ENCODE measurements around the gene SAMD11.
"Not testable (repeated sequence)": the region's sequence is repeated elsewhere in the genome, so short reads cannot be mapped to it uniquely, and the experiment has no call there.

SAMD11 gene

DNA sequence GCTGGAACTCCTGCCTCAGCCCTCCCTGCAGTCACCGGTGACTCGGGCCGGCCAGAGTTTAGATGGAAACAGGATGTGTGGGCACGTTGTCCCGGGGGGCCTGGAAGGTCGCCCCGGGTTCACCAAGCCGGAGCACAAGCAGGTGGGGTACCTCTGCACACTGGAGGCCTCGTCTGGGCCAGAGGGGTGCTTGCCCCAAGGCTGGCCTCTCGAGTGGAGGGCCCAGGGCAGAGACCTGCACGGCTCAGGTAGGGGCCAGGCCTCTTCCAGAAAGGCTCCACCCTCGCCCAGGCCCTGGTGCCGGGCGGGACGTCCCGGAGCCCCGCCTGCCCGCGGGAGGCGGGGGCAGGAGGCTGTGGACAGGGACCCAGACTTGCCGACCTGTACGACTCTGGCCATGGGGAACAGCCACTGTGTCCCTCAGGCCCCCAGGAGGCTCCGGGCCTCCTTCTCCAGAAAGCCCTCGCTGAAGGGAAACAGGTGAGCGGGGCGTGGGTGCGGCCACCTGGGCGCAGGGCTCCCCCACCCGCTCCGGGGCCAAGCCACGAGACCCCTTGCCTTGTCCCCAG is 42.5 kb downstream of the SAMD11 start, which contains the start of gene PLEKHN1:
TSS of gene PLEKHN1 (plus strand) at position 348 of the 569 bp plus-strand sequence. CDS start at position 398, 50 bp downstream.
- no peak for DNase-seq

DNA sequence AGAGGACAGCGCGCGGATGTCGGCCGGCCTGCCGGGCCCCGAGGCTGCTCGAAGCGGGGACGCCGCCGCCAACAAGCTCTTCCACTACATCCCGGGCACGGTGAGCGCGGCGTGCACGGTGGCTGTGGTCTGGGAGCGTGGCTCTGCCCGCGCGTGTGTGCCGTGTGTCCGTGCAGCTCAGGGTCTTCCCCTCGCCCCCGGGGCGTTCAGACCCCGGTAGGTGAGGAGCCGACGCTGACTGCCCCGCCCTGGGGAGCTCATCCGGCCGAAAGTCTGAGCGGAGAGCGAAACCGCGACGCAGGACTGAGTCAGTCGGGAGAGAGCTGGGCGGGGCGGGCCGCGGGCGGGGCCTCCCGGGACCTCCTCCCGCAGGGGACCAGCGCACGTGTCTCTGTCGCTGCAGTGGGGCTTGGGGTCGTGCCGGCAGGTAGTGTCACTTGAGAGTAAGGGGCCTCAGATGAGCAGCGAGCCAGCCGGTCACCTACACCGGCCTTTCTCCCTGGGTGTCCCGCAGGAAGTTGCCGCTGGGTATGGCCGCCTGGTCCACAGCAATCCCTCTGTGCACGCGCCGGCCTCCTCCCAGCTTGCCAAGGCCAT is 43.1 kb downstream of the SAMD11 start:
- no peak for DNase-seq

DNA sequence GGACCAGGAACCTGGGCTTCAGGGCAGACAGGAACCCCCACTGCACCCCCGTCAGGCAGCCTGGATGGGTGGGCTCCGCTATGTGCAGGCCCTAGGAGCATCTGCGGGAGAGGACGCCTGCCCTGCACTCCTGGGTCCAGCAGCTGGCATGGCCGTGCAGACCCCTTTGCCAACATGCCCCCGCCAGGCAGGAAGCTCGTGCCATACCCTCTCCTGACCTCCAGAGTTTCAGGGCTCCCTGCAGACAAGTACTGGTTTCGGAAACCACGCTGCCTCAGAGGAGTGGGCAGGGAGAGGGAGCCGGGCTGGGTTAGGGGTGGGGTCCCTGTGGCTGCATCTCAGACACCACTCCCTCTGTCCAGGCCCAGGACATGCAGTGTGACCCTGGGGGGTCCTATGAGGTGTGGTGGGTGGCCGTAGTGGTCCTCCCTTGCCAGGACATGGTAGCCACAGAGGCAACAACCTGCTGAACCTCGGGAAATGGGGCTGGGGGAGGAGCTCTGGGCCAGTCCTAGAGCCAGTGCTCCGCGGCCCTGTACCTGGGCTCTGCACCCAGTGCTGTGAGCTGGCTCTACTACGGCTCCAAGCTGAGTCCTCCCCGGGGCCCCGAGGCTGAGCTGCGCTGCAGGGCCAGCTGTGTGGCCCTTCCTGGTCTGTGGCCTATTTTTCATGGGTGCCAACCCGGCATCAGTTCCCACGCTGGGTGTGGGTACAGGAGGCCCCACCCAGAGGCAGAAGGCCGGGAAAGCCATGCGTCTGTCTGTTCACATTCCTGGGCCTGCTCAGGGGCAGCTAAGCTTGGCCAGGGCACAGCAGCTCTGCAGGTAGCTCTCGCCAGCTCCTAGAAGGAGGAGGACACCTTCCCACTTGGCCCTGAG is 44.0 kb downstream of the SAMD11 start:
- no peak for DNase-seq

DNA sequence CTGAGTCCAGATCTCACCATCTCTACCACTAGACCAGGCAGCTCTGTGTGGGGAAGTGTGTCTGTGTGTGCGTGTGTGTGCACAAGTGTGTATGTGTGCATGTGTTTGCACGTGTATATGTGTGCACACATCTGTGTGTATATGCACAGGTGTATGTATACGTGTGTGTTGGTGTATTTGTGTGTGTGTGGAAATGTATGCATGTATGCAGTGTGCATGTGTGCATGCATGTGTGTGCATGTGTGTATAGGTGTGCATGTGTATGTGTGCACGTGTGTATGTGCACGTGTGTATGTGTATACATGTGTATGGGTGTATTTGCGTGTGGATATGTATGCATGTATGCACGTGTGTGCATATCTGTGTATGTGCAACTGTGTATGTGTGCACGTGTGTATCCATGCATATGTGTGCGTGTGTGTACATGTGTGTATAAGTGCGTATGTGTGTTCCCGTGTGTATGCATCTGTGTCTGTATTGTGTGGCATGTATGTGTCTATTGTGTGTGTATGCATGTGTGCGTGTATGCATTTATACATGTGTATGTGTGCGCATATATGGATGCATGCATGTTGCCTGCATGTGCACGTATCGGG is 45.6 kb downstream of the SAMD11 start:
- DNase-seq, result no peak

DNA sequence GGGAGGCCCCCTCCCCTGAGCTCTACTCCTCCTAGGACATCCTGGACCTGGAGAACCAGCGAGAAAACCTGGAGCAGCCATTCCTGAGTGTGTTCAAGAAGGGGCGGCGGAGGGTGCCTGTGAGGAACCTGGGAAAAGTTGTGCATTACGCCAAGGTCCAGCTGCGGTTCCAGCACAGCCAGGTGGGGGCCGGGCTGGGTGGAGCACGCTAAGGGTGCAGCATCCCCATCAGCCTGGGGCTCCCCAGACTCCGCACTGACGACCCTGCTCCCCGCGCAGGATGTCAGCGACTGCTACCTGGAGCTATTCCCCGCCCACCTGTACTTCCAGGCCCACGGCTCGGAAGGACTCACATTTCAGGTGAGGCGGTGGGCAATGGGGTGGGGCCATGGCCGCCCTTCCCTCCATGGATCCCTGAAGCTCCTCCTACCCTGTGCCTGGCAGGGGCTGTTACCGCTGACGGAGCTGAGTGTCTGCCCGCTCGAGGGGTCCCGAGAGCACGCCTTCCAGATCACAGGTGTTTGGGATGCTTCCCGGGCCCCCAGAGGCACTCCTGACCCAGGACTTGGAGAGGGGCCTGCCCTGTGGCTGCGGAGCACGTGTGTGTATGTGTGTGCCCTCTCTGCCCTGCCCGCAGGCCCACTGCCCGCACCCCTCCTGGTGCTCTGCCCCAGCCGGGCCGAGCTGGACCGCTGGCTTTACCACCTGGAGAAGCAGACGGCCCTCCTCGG is 46.7 kb downstream of the SAMD11 start:
- DNase-seq, result no peak

DNA sequence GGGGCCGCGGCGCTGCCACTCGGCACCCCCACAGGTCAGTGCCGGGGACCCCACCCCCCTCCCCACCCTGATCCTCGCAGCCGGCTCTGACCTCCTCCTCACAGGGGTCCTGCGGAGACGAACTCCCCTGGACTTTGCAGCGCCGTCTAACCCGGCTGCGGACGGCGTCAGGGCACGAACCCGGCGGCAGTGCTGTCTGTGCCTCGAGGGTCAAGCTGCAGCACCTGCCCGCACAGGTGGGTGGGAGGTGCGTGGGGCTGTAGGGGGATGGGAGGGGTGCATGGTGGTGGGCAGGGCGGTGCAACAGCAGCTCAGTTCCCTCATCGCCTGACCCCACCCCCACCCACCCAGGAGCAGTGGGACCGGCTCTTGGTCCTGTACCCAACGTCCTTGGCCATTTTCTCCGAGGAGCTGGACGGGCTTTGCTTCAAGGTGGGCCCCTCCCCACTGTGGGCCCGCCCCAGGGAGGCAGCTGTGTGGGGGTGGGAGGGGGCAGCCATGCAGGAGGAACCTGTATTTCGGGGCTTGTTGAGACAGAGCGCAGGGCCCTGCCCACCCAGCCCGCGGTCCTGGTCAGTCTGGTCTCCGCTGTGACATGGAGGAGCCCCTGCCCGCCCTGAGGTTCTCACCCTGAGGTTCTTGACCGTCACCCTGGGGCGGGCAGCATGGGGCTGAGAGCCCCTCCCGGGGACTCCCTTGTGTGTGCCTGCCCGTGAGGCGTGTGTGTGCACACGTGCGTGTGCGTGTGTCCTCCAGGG is 47.4 kb downstream of the SAMD11 start:
- no peak for DNase-seq

DNA sequence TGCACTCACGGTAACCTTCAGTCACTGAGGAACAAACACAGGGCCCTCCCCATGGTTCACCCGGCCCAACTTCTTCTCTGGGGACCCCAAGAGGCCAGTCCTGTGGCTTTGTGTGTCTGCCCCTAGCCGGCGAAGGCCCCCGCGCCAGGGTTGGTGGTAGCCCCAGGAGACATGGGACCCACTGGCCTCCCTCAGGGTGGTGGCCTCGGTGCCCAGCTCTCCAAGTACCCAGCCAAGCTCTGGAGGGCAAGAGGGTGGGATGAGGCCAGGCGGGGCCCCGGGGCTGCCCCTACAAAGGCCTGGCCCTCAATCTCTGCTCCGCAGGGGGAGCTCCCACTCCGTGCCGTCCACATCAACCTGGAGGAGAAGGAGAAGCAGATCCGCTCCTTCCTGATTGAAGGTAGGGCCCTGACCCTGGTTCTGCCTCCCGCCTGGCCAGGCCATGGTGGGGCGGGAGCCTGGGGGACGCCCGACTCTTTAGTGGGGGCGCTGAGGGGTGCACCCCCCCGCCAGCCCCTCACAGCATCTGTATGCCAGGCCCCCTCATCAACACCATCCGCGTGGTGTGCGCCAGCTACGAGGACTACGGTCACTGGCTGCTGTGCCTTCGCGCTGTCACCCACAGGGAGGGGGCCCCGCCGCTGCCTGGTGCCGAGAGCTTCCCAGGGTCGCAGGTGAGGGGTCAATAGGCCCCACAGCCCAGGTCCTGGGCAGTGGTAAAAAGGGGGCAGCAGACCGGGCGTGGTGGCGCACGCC is 48.2 kb downstream of the SAMD11 start:
- DNase-seq, result no peak

DNA sequence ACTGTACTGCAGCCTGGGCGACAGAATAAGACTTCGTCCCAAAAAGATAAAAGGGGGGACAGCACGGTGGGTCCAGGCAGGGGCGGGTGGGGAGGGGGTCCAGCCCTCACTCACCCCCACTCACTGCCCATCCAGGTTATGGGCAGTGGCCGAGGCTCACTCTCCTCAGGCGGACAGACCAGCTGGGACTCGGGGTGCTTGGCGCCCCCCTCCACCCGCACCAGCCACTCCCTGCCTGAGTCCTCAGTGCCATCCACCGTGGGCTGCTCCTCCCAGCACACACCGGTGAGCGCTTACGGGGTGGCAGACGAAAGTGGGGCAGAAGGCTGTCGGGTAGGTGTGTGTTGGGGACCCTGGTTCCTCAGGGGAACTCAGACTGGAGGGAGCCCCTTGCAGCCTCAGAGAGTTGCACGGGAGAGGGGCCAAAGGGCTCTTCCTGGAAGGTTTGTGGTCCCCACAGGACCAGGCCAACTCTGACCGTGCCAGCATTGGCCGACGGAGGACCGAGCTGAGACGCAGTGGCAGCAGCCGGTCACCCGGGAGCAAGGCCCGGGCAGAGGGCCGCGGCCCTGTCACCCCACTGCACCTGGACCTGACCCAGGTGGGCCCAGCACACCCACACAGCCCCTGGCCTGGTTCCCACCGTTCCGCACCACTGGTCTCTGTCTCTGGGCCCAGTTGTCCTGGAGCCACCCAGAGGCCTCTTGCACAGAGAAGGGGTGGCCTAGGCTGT is 49.2 kb downstream of the SAMD11 start:
- no peak for DNase-seq

DNA sequence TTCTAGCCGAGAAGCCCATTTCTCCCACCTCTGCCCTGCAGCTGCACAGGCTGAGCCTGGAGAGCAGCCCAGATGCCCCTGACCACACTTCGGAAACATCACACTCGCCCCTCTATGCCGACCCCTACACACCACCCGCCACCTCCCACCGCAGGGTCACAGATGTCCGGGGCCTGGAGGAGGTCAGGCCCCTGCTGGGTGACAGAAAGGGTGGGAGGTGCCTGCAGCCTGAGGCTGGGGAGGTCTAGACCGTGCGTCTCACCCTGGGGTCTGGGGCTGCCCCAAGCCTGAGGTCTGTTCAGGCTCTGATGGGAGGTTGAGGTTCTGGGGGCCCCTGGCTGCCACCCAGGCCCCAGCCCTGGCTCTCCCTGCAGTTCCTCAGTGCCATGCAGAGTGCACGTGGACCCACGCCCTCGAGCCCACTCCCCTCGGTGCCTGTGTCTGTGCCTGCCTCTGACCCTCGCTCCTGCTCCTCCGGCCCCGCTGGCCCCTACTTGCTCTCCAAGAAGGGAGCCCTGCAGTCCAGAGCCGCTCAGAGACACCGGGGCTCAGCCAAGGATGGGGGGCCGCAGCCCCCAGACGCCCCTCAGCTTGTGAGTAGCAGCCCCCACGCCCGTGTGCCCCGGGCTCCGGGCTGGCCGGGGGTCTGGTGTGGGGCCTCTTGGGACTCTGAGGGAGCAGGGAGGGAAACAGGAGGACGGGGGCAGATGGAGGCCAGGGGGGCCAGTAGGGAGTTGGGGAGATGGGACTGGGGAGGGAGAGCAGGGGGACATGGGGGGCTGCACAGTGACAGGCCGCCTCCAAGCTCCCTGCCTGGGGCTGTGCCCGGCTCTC is 50.0 kb downstream of the SAMD11 start:
- DNase-seq, result no peak

DNA sequence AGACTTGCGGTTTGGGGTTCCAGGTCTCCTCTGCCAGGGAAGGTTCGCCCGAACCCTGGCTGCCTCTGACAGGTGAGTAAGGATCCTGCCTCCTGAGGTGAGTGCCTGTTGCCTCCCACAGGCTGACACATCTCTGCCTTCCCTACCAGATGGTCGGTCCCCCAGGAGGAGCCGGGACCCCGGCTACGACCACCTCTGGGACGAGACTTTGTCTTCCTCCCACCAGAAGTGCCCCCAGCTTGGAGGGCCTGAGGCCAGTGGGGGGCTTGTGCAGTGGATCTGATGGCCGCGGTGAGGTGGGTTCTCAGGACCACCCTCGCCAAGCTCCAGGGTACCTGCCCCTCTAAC is 50.5 kb downstream of the SAMD11 start:
- DNase-seq, result no peak

DNA sequence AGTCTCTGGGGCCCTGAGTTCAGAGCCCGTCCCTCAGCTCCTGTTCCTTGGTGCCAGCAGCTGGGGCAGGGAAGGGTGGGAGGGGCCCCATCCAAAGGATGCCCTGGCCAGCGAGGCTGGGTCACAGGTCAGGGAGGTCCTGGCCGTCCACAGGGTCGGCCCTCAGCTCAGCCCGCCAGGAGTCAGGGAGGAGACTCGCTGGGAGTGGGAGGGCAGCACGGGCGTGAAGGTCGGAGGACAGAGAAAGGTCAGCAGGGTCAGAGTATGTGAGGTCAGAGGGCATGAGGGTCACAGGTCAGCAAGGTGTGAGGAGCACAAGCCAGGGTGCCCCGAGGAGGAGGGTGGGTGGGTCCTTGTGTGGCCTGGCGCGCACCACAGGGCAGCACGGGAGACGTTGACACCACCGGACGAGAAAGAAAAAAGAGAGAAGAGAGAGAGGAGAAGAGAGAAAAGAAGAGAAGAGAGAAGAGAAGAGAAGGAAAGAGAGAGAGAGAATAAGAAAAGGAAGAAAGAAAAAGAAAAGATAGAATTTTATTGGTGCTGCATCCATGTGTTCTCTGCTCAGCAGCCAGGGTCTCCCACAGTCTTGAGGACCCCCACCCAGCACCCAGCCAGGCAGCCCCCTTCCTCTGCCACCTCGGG is 51.1 kb downstream of the SAMD11 start:
- no peak for DNase-seq

DNA sequence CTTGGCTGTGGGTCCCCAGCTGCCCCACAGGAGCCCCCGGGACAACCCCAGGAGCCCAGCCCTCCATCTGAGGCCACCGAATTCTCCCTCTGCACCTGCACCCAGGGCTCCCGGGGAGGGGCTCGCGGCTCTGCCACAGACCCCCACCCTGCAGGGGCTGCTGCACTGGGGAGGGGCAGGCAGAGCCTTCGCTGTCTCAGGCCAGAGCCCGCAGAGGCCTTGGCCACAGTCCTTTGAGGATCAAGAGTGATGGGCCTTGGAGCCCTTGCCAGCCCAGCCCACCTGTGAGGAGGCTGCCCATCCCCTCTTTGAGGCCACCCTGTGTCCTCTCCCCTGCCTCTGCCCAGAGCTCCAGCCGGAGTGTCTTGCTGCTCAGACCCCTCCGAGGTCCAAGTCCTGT is 51.6 kb downstream of the SAMD11 start:
- no peak for DNase-seq

DNA sequence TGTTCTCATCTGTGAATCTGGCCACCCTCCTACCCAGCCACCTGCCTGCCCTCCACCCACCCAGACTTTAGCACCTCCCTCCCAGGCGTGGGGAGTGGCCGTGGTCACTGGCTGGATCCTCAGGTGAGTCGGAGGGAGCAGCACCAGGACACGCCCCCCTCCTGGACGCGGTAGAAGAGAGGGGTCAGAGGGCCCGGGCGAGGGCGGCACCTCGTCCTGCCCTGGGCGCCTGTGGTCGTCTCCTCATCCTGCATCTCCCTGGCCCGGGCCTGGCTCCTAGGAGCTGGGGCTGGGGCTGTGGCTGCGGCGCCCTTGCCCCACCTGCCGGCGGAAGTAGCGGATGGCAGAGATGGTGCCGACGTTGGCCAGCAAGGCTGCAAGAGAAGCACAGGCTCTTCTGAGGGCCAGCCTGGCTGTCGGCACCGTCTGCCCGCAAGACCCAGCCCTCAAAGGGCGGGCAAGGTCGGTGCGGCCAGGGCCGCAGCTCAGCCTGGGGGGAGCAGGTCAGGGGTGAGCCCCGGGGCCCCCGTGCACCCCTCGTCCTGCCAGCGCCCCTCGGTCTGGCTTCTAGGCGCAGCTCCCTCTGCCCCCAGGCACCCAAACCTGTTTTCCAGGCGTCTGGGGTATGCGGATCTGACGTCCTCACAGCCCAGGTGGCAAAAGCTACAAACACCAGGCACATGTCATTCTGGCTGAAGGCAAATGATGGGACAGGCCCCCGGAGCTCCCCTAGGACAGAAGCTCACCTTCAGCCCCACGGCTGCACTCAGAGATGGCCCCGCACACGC is 52.4 kb downstream of the SAMD11 start:
- DNase-seq, result no peak

DNA sequence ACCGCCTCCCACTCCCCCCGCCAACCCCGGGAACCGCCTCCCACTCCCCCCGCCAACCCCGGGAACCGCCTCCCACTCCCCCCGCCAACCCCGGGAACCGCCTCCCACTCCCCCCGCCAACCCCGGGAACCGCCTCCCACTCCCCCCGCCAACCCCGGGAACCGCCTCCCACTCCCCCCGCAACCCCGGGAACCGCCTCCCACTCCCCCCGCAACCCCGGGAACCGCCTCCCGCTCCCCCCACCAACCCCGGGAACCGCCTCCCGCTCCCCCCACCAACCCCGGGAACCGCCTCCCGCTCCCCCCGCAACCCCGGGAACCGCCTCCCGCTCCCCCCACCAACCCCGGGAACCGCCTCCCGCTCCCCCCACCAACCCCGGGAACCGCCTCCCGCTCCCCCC is 53.1 kb downstream of the SAMD11 start:
- not testable (repeated sequence) for DNase-seq

DNA sequence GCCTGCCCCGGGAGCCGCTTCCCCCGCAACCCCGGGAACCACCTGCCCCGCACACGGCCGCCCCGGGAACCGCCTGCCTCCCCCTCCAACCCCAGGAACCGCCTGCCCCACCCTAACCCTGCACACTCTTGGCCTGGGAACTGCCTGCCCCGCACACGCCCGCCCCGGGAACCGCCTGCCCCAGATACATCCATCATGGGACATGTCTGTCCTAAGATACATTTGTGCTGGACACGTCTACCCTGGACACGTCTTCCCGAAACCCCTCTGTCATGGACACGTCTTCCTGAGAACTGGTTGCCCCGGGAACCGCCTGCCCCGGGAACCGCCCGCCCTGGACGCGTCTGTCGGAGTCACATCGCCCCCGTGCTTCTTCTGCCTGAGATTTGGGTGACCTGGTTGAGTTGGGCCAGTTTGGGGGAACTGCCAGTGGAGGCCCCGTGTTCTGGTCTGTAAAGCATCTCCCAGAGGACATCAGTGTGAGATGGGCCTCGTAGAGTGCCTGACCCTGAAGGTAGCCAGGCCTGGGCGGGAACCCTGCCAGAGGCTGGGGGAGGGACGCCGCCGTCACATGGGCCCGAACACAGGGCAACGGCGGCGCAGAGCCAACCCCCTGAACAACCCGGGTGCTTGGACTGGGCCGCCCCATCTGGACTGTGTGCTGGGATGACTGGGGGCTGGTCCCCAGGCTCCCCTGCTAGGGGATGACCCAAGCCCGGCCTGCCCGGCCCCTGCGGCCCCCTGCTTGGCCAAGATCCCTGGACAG is 54.5 kb downstream of the SAMD11 start:
- no peak for DNase-seq

DNA sequence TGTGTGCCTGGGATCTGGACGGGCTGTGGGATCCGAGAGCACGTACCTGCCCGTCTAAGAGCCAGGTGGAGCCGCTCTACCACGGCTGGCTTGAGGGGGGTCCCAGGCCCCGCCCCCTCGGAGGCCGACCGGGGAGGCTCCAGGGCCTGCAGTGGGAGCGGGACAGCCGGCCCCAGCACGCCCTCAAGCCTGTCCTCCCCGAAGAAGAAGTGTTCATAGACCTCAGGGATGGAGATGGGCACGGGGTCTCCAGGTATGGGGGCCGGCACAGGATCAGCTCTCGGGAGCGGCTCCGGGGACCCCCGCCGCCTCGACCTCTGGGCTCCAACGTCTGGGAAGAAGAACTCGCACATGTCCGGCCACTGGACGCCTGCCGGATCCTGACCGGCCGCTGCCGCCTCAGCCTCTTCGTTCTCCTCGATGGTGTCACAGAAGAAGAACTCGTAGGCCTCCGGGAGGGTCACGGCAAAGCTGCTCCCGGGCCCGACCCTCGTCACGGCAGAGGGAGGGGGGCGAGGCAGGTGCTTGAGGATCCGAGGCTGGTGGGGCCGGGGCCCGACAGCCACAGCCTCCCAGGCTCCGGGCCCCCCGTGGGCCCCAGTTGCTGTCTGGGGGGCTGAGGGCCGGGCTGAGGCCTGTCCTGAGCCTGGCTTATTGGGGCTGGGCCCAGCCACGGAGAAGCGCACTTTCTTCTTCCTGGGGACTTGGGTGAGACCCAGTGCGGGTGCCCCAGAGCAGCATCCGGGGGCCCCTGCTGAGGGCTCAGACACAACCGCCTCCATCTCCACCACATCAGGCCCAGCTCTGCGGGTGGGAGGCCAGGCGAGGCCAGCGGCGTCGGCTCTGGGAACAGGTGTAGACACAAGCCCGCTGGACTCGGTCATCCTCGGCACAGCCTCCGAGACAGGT is 55.4 kb downstream of the SAMD11 start:
- no peak for DNase-seq

DNA sequence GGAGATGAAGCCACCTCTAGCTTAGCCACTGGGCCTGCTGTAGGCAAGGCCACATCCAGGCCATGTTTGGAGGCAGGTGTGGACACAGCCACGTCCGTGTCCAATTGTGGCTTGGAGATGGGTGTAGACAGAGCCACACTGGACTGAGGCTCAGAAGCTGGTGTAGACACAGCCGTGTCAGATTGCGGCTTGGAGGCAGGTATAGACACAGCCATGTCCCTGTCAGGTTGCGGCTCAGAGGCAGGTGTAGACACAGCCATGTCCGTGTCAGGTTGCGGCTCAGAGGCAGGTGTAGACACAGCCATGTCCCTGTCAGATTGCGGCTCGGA is 56.0 kb downstream of the SAMD11 start:
- DNase-seq, result no peak

Measured in NCI-H1048 (cell line).